A673 (cell line): ENCODE measurements around the gene PLD4. TPM values are rescaled to one million over a fixed set of nuclear protein-coding genes. Genes with fewer than 3 reads are reported as not detected.

Source experiments
- BruUV-seq: library from RNA; stranded (reverse); fragments of 400-500 nt; replicated peaks from 2 replicates; lab custom pipeline; 2021; lab: Mats Ljungman, UMichigan
- CTCF ChIA-PET: fragments of 300-600 bp; sonication (Branson Sonifier 250); formaldehyde crosslinking; loops from one replicate; lab custom pipeline; 2022; ENCODE audit warnings: antibody characterized with exemption; lab: Charles Lee
- POLR2A ChIA-PET: fragments of 300-600 bp; sonication (Branson Sonifier 250); formaldehyde crosslinking; loops from one replicate; lab custom pipeline; 2022; ENCODE audit warnings: antibody characterized with exemption; ENCODE audit not compliant: low non-redundant PET; lab: Charles Lee
- DNase-seq: peaks from one replicate; pipeline ENCODE4 v3.0.0-alpha.2; 2015; ENCODE audit warnings: low spot score
- H3K27ac ChIP-seq: fragments of 200-600 bp; sonication (generic); 2 replicates; pipeline ENCODE4 v1.5.1; 2016; ENCODE audit warnings: mixed run types, low read depth, mild to moderate bottlenecking, mixed read lengths, antibody characterized with exemption, low read length; ENCODE audit not compliant: poor library complexity, severe bottlenecking
- H3K27me3 ChIP-seq: fragments of 200-600 bp; sonication (generic); replicated peaks from 2 replicates; pipeline ENCODE4 v1.6.1; 2017; ENCODE audit warnings: mixed run types, low read depth, mild to moderate bottlenecking, mixed read lengths, antibody characterized with exemption, low read length; ENCODE audit not compliant: insufficient read depth, poor library complexity
- H3K36me3 ChIP-seq: fragments of 200-600 bp; sonication (generic); 2 replicates; pipeline ENCODE4 v1.6.1; 2016; ENCODE audit warnings: mixed run types, mild to moderate bottlenecking, mixed read lengths, antibody characterized with exemption, low read length; ENCODE audit not compliant: insufficient read depth, poor library complexity, severe bottlenecking
- H3K4me1 ChIP-seq: fragments of 200-600 bp; sonication (generic); 2 replicates; pipeline ENCODE4 v1.6.1; 2017; ENCODE audit warnings: mixed run types, mild to moderate bottlenecking, mixed read lengths, antibody characterized with exemption, low read length; ENCODE audit not compliant: insufficient read depth, poor library complexity, severe bottlenecking
- H3K4me3 ChIP-seq: fragments of 200-600 bp; sonication (generic); 2 replicates; pipeline ENCODE4 v1.5.1; 2016; ENCODE audit warnings: low read depth, mixed run types, mild to moderate bottlenecking, mixed read lengths, low read length; ENCODE audit not compliant: poor library complexity, severe bottlenecking
- H3K9me3 ChIP-seq: fragments of 200-600 bp; sonication (generic); 2 replicates; pipeline ENCODE4 v1.6.1; 2016; ENCODE audit warnings: mixed run types, low read depth, mild to moderate bottlenecking, mixed read lengths, antibody characterized with exemption, low read length; ENCODE audit not compliant: poor library complexity, severe bottlenecking
- CTCF ChIP-seq: fragments of 300-800, 200-600 bp; sonication (generic); conservative IDR thresholded peaks from 2 replicates; pipeline ENCODE4 v1.5.1; 2017; ENCODE audit warnings: low read depth, mild to moderate bottlenecking, antibody characterized with exemption, low read length, moderate library complexity, mixed read lengths
- EZH2 ChIP-seq: fragments of 200-600 bp; sonication (generic); IDR thresholded peaks from 2 replicates; pipeline ENCODE4 v1.6.1; 2017; ENCODE audit warnings: borderline replicate concordance, low read depth, mild to moderate bottlenecking, mixed read lengths, antibody characterized with exemption, low read length; ENCODE audit not compliant: poor library complexity, severe bottlenecking
- intact Hi-C: fragments of 100-400 bp; cut with micrococcal nuclease; formaldehyde crosslinking; loops from one replicate; pipeline ENCODE4 v1.10.0; 2022; ENCODE audit not compliant: unreplicated experiment
- total RNA-seq: library from RNA; stranded (reverse); gene quantifications from 2 replicates; pipeline ENCODE4 v1.2.3, GENCODE V29; 2021

PLD4 gene
- total RNA-seq, 1 experiment from 2014 or later, result not detected

GRCh38 chr14:104933746-104934733 is 9.4 kb downstream of the PLD4 start:
- intact Hi-C loops, result no loop called here
- Histone ChIP-seq H3K4me3 (no peak overlapping the region), H3K36me3 (no peaks in the 10 kb centered on the region), H3K4me1 (no peaks in the 10 kb centered on the region), H3K9me3 (no peaks in the 10 kb centered on the region), H3K27me3 (peaks cover 31% of the 10 kb centered on the region), H3K27ac (no peak overlapping the region)
- no peak for DNase-seq
- TF ChIP-seq EZH2 (no peak), CTCF (no peak)
- ChIA-PET CTCF (no interaction called here), POLR2A (interaction anchor here (0.7 kb wide), 1 partner anchor 112 kb away, joined by 3 read pairs; no protein-coding TSS in a partner anchor)
- no TSS peak for BruUV-seq

- no peaks in the 10 kb centered on the region for H3K4me1 ChIP-seq
- H3K36me3 ChIP-seq, result no peaks in the 10 kb centered on the region
- CTCF ChIA-PET, result no interaction called here
- H3K4me3 ChIP-seq, result no peak overlapping the region
- no peaks in the 10 kb centered on the region for H3K9me3 ChIP-seq
- no peak for DNase-seq
- POLR2A ChIA-PET, result no interaction called here
- no TSS peak for BruUV-seq
- TF ChIP-seq CTCF (no peak), EZH2 (no peak)
- intact Hi-C loops, result no loop called here
- H3K27ac ChIP-seq, result no peak overlapping the region
- peaks cover 41% of the 10 kb centered on the region for H3K27me3 ChIP-seq
These were observed 10.5 kb downstream of the PLD4 start for GRCh38 chr14:104935026-104935650.

GRCh38 chr14:104935955-104936354 is 11.3 kb downstream of the PLD4 start:
- Histone ChIP-seq H3K4me3 (no peak overlapping the region), H3K36me3 (no peaks in the 10 kb centered on the region), H3K27me3 (peaks cover 50% of the 10 kb centered on the region), H3K4me1 (no peaks in the 10 kb centered on the region), H3K9me3 (no peaks in the 10 kb centered on the region), H3K27ac (no peak overlapping the region)
- DNase-seq, result no peak
- no peak for TF ChIP-seq CTCF
- TF ChIP-seq EZH2, result no peak
- intact Hi-C loops, result no loop called here
- ChIA-PET CTCF (no interaction called here), POLR2A (no interaction called here)
- no TSS peak for BruUV-seq
